Erythroblast (primary cell): ENCODE measurements around the gene LHX3.

Source experiments
- GATA1 ChIP-seq: IDR thresholded peaks from 2 replicates; pipeline ENCODE4 v1.6.1; 2011; ENCODE audit warnings: low read depth, mild to moderate bottlenecking, control low read depth, low read length, moderate library complexity
- POLR2A ChIP-seq: IDR thresholded peaks from 2 replicates; pipeline ENCODE4 v1.6.1; 2011; ENCODE audit warnings: mild to moderate bottlenecking, low read length

- TF ChIP-seq POLR2A: no peak
- no peak for TF ChIP-seq GATA1
Measured at GRCh38 chr9:136204838-136205706, at the start of gene LHX3.
